Vagina (tissue), 2 donors: ENCODE results near the gene BRINP2.

Experiments
- POLR2A ChIP-seq, 2 donors: fragments of 450-650 bp; IDR thresholded peaks; one replicate each; pipeline ENCODE4 v1.6.1; 2017; ENCODE audit warnings: antibody characterized with exemption in 2 of 2, mild to moderate bottlenecking in 2 of 2, moderate library complexity in 2 of 2
- POLR2AphosphoS5 ChIP-seq, 2 donors: sonication (generic); formaldehyde crosslinking; IDR thresholded peaks; one replicate each; pipeline ENCODE4 v1.9.0; 2017; ENCODE audit warnings: antibody characterized with exemption in 2 of 2, mild to moderate bottlenecking in 2 of 2, low read depth in 1 of 2; ENCODE audit not compliant: insufficient read depth in 1 of 2
- TF ChIP-seq, protein P1 (sequence below), 3 experiments: fragments of 450-650 bp in 2 of 3; fragments of 200-600 bp in 1 of 3; sonication (generic) in 1 of 3; IDR thresholded peaks; one replicate each; pipeline ENCODE4 v1.5.1; 2017 to 2019; ENCODE audit warnings: antibody characterized with exemption in 3 of 3, mild to moderate bottlenecking in 2 of 3, moderate library complexity in 2 of 3

DNA sequence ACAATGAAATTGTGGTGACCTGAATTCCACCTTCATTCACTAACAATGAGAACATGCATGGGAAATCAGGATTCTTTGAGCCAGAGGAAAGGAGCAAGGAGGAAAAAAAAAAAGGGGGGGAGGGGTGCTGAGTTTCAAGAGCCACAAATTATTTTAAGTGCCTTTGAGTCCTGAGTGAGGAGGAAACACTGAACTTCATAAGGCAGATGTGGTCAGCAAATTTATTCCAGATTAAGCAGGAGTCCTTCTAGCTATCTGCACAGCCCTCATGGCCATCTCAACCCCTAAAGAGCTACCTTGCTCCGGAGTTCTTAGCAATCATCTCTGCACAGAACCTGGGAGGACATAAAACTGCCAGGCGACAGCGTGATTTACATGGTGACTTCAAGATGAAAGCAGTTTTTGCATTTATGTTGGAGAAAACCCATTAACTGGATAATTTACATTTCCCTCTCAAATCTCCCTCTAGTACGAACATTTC is 27.9 kb upstream of the BRINP2 start:
- TF ChIP-seq, protein P1, sequence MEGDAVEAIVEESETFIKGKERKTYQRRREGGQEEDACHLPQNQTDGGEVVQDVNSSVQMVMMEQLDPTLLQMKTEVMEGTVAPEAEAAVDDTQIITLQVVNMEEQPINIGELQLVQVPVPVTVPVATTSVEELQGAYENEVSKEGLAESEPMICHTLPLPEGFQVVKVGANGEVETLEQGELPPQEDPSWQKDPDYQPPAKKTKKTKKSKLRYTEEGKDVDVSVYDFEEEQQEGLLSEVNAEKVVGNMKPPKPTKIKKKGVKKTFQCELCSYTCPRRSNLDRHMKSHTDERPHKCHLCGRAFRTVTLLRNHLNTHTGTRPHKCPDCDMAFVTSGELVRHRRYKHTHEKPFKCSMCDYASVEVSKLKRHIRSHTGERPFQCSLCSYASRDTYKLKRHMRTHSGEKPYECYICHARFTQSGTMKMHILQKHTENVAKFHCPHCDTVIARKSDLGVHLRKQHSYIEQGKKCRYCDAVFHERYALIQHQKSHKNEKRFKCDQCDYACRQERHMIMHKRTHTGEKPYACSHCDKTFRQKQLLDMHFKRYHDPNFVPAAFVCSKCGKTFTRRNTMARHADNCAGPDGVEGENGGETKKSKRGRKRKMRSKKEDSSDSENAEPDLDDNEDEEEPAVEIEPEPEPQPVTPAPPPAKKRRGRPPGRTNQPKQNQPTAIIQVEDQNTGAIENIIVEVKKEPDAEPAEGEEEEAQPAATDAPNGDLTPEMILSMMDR (IDR thresholded peaks at IDR 0.05) = no peak
- no peak for TF ChIP-seq POLR2AphosphoS5 (IDR thresholded peaks at IDR 0.05; ENCODE audit: insufficient read depth in 1 of 2, low read depth in 1 of 2)
- no peak for TF ChIP-seq POLR2A (IDR thresholded peaks at IDR 0.05)
